Ovary (tissue), 9 donors: ENCODE measurements around the gene THBD. TPM values are rescaled to one million over a fixed set of nuclear protein-coding genes. Genes with fewer than 3 reads are reported as not detected.

Source experiments
- DNase-seq, 5 donors: peaks; one replicate each; pipeline ENCODE4 v3.0.0-alpha.2; 2019 to 2020
- H3K27ac ChIP-seq, 2 donors: fragments of 200-600 bp; one replicate each; pipeline versions ENCODE4 v1.5.1 to v1.8.0; 2019 to 2022
- H3K27me3 ChIP-seq: fragments of 200-600 bp; one replicate; pipeline ENCODE4 v1.8.0; 2022
- H3K36me3 ChIP-seq: fragments of 200-600 bp; sonication (generic); one replicate; pipeline ENCODE4 v1.5.1; 2019
- H3K4me1 ChIP-seq: one replicate; pipeline ENCODE4 v1.8.1; 2013; ENCODE audit warnings: mild to moderate bottlenecking, moderate library complexity; ENCODE audit not compliant: insufficient read depth
- H3K4me3 ChIP-seq: fragments of 200-600 bp; sonication (generic); one replicate; pipeline ENCODE4 v1.5.1; 2017
- H3K9me3 ChIP-seq, 2 donors: fragments of 200-600 bp in 1 of 2; sonication (generic) in 1 of 2; one replicate each; pipeline versions ENCODE4 v1.5.1 to v1.8.1; 2013 to 2019; ENCODE audit warnings: mild to moderate bottlenecking in 1 of 2, moderate library complexity in 1 of 2
- CTCF ChIP-seq, 3 donors: fragments of 450-650 bp in 2 of 3; fragments of 200-600 bp in 1 of 3; IDR thresholded peaks; one replicate each; pipeline versions ENCODE4 v1.5.1 to v1.8.0; 2016 to 2022; ENCODE audit warnings: antibody characterized with exemption in 3 of 3, mild to moderate bottlenecking in 1 of 3
- EP300 ChIP-seq: sonication (generic); formaldehyde crosslinking; IDR thresholded peaks from one replicate; pipeline ENCODE4 v1.6.1; 2017; ENCODE audit warnings: antibody characterized with exemption
- POLR2A ChIP-seq: fragments of 450-650 bp; IDR thresholded peaks from one replicate; pipeline ENCODE4 v1.6.1; 2017; ENCODE audit warnings: antibody characterized with exemption, mild to moderate bottlenecking, moderate library complexity
- WGBS, 3 donors: extraction: QIAGEN DNeasy Blood & Tissue Kit in 1 of 3; methylation state at CpG; one replicate each; pipeline versions ENCODE4 v1.1.5 to v1.1.7; 2013 to 2017; 5-methylcytosine and 5-hydroxymethylcytosine counted together
- intact Hi-C, 4 donors: fragments of 100-400 bp; cut with DNase I; formaldehyde crosslinking; loops; one replicate each; pipeline versions ENCODE4 v1.11.0 to v1.15.1; 2022 to 2023
- polyA plus RNA-seq, 2 donors: library from polyadenylated mRNA; stranded (reverse); fragments of 200-250 nt in 1 of 2; fragments of 350-450 nt in 1 of 2; fragmentation: Illumina TruSeq in 1 of 2; extraction: RNeasy Lipid Tissue Mini Kit (QIAGEN cat#74804) in 1 of 2; gene quantifications; one replicate each; pipeline ENCODE4 v1.2.3, GENCODE V29; 2013 to 2014
- total RNA-seq, 7 donors: library from RNA; depleted of rRNA in 2 of 7; stranded (reverse); fragments of >200 nt in 2 of 7; fragmentation: NEBNext Ultra II Directional in 3 of 7; extraction: Animal tissue kit (Norgen Biotek cat#: 25700) in 3 of 7; gene quantifications; one replicate each; pipeline versions ENCODE4 v1.1.0 to v1.2.4, GENCODE V29; 2016 to 2023
- donor health status: DM: no; HTN: no; CAD: no; lungs with moderate emphysema.
- donor health status: DM: no; HTN: no; CAD: no.
- donor health status: Bipolar disorder and iron deficiency.
- donor health status: DM: yes; HTN: yes; CAD: no.
- donor health status: DM: no; HTN: no; CAD: no.
- donor health status: DM: yes; HTN: yes; CAD: no.

The THBD gene
- total and polyA plus RNA-seq, 9 donors, result 2.5 to 29.3 (median 9.7) TPM

- TF ChIP-seq CTCF (IDR thresholded peaks at IDR 0.05), result no peak
- no peak for TF ChIP-seq EP300
- TF ChIP-seq POLR2A, result no peak
- WGBS, 3 donors, result 94 to 96% (median 96%) methylated on average over 10 of the region's 10 CpGs
Observed at GRCh38 chr20:23023621-23024177, 25.8 kb downstream of the THBD start.

DNA sequence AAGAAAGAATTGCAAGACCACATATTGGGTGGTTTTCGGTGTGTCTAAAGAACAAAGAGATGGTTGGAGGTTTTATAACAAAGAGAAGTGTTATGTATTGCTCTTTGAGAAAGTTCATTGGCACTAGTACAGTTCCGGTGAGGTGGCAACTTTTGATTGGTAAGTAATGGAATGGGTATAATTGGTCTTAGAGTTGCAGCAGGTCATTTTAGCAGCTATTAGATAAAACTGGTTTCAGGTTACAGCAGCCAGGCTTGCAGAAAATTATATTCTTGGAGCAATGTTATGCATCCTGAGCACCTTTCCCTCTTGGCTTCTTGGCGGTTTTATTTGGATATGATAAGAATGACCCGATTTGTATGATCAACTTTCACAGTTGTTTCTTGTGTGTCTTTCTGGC is 26.6 kb downstream of the THBD start:
- no peaks in the 10 kb centered on the region for H3K36me3 ChIP-seq
- H3K27me3 ChIP-seq, result no peaks in the 10 kb centered on the region
- intact Hi-C loops, result no loop called here
- H3K9me3 ChIP-seq, result no peaks in the 10 kb centered on the region
- no peak overlapping the region for H3K4me3 ChIP-seq
- H3K4me1 ChIP-seq, result peaks cover 1% of the 10 kb centered on the region
- no peak for TF ChIP-seq POLR2A
- no peak for TF ChIP-seq CTCF (IDR thresholded peaks at IDR 0.05)
- no peak for TF ChIP-seq EP300
- WGBS, 3 donors, result 51 to 56% (median 55%) methylated on average over 4 of the region's 4 CpGs
- H3K27ac ChIP-seq, result no peak overlapping the region
- DNase-seq, result no peak

More at GRCh38 chr20:23023621-23024177, 25.8 kb downstream of the THBD start:
- Histone ChIP-seq H3K27ac (no peak overlapping the region), H3K27me3 (no peaks in the 10 kb centered on the region), H3K9me3 (no peaks in the 10 kb centered on the region), H3K4me1 (peaks cover 1% of the 10 kb centered on the region), H3K4me3 (no peak overlapping the region), H3K36me3 (no peaks in the 10 kb centered on the region)
- intact Hi-C loops, result no loop called here
- no peak for DNase-seq

- Histone ChIP-seq H3K4me1 (peaks cover 1% of the 10 kb centered on the region), H3K27me3 (no peaks in the 10 kb centered on the region), H3K27ac (no peak overlapping the region), H3K4me3 (no peak overlapping the region), H3K36me3 (no peaks in the 10 kb centered on the region), H3K9me3 (no peaks in the 10 kb centered on the region)
- intact Hi-C loops, result no loop called here
- 92 to 97% (median 94%) methylated on average over 5 of the region's 5 CpGs for WGBS, 3 donors
- TF ChIP-seq CTCF (IDR thresholded peaks at IDR 0.05) (no peak), POLR2A (no peak), EP300 (no peak)
- DNase-seq, result no peak
Observed at GRCh38 chr20:23021951-23022350, 27.5 kb downstream of the THBD start.

- Histone ChIP-seq H3K9me3 (no peaks in the 10 kb centered on the region), H3K27me3 (no peaks in the 10 kb centered on the region), H3K4me1 (peaks cover 1% of the 10 kb centered on the region), H3K4me3 (no peak overlapping the region), H3K27ac (no peak overlapping the region), H3K36me3 (no peaks in the 10 kb centered on the region)
- TF ChIP-seq EP300 (no peak), CTCF (IDR thresholded peaks at IDR 0.05) (no peak), POLR2A (no peak)
- WGBS, 3 donors, result 89 to 95% (median 91%) methylated on average over 1 of the region's 1 CpG
- DNase-seq, result no peak
- intact Hi-C loops, result no loop called here
Observed at GRCh38 chr20:23021541-23021940, 27.9 kb downstream of the THBD start.
